ENCODE results near the gene ADAM12.

DNA sequence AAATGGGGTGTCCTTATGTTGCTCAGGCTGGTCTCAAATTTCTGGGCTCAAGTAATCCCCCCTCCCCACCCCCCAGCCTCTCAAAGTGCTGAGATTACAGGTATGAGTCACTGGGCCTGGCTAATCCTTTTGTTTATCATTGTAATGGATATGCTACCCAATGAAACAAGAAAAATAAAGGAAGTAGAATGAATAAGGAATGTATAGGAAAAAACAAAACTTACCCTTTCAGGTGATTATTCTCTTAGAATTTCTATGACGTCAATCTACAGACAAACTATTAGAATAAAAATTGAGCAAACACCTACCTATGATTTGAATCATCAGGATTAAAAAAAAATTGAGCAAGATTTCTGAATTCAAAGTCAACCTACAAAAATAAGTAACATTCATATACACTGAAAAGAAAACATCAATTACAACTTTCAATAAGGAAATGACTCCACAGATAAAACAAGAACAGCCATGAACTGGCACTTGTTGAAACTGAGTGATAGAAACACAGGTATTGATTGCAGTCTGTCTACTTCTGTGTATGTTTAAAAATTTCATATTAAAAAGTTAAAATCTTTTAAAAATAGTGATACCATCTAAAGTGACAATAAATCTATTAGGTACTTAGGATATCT, 12.2 kb downstream of the ADAM12 start:
- TF ChIP-seq POLR2A (IDR thresholded peaks at IDR 0.05; ENCODE audit: low read depth, low read length) (no peak), POLR2AphosphoS5 (IDR thresholded peaks at IDR 0.05; ENCODE audit: low read depth, low read length) (no peak), TAF1 (IDR thresholded peaks at IDR 0.05; ENCODE audit: borderline replicate concordance, low read depth, low read length) (no peak)
